HepG2 (cell line): ENCODE measurements around the gene FCHO1. TPM values are rescaled to one million over a fixed set of nuclear protein-coding genes. Genes with fewer than 3 reads are reported as not detected.

Source experiments
- CAMTA2 ChIP-seq: sonication (generic); formaldehyde crosslinking; IDR thresholded peaks from 2 replicates; pipeline ENCODE4 v1.4.0; 2020; ENCODE audit warnings: mild to moderate bottlenecking, missing genetic modification reagents, borderline replicate concordance
- ERF ChIP-seq: IDR thresholded peaks from 2 replicates; pipeline ENCODE4 v1.6.1; 2018; ENCODE audit warnings: missing biosample characterization, missing genetic modification reagents
- ETV5 ChIP-seq: IDR thresholded peaks from 2 replicates; pipeline ENCODE4 v1.6.1; 2018; ENCODE audit warnings: missing biosample characterization, missing genetic modification reagents, inconsistent platforms, borderline replicate concordance
- GABPA ChIP-seq, 2 experiments: IDR thresholded peaks; 2 replicates each; pipeline ENCODE4 v1.6.1; 2011 to 2016; ENCODE audit warnings: low read depth in 2 of 2, low read length in 1 of 2, missing biosample characterization in 1 of 2, missing genetic modification characterization in 1 of 2
- JDP2 ChIP-seq: sonication (generic); formaldehyde crosslinking; IDR thresholded peaks from 2 replicates; pipeline ENCODE4 v1.8.1; 2022; ENCODE audit warnings: missing genetic modification reagents, borderline replicate concordance
- KAT7 ChIP-seq: IDR thresholded peaks from 2 replicates; pipeline ENCODE4 v1.6.1; 2018; ENCODE audit warnings: borderline replicate concordance, missing compliant biosample characterization
- KDM3A ChIP-seq: IDR thresholded peaks from 2 replicates; pipeline ENCODE4 v1.6.1; 2018; ENCODE audit warnings: low read depth, missing compliant biosample characterization
- PATZ1 ChIP-seq: sonication (generic); formaldehyde crosslinking; IDR thresholded peaks from 2 replicates; pipeline ENCODE4 v1.4.0; 2020; ENCODE audit warnings: missing genetic modification reagents
- RBAK ChIP-seq: sonication (generic); formaldehyde crosslinking; IDR thresholded peaks from 2 replicates; pipeline ENCODE4 v1.5.1; 2020; ENCODE audit warnings: mild to moderate bottlenecking, missing genetic modification reagents
- RXRB ChIP-seq: IDR thresholded peaks from 2 replicates; pipeline ENCODE4 v1.6.1; 2016; ENCODE audit warnings: borderline replicate concordance, missing genetic modification reagents, missing compliant biosample characterization
- SP4 ChIP-seq: sonication (generic); formaldehyde crosslinking; IDR thresholded peaks from 2 replicates; pipeline ENCODE4 v1.8.1; 2023; ENCODE audit warnings: mild to moderate bottlenecking, missing genetic modification reagents
- SSRP1 ChIP-seq: IDR thresholded peaks from 2 replicates; pipeline ENCODE4 v1.6.1; 2016; ENCODE audit warnings: control low read depth
- ZBTB37 ChIP-seq: sonication (generic); formaldehyde crosslinking; IDR thresholded peaks from 2 replicates; pipeline ENCODE4 v1.4.0; 2020; ENCODE audit warnings: mild to moderate bottlenecking, missing genetic modification reagents
- ZFX ChIP-seq: sonication (generic); formaldehyde crosslinking; IDR thresholded peaks from 2 replicates; pipeline ENCODE4 v1.4.0; 2020; ENCODE audit warnings: mild to moderate bottlenecking, low read depth, missing genetic modification reagents, moderate library complexity
- ZKSCAN1 ChIP-seq: fragments of 150-350 bp; IDR thresholded peaks from 2 replicates; pipeline ENCODE4 v1.6.1; 2014; ENCODE audit warnings: low read length
- ZNF205 ChIP-seq: IDR thresholded peaks from 2 replicates; pipeline ENCODE4 v1.6.1; 2018; ENCODE audit warnings: missing biosample characterization, missing genetic modification reagents
- ZNF207 ChIP-seq: fragments of 450-650 bp; IDR thresholded peaks from 2 replicates; pipeline ENCODE4 v1.6.1; 2016; ENCODE audit warnings: antibody characterized with exemption, borderline replicate concordance
- ZNF224 ChIP-seq: sonication (generic); formaldehyde crosslinking; IDR thresholded peaks from 2 replicates; pipeline ENCODE4 v1.5.0; 2020; ENCODE audit warnings: mild to moderate bottlenecking, missing genetic modification reagents
- polyA plus RNA-seq, 8 experiments: library from polyadenylated mRNA; depleted of rRNA in 3 of 8; stranded (reverse) in 7 of 8; unstranded in 1 of 8; fragments of >200 nt; fragmentation: Illumina TruSeq in 4 of 8; extraction: Trizol in 4 of 8; gene quantifications; 2 replicates each; pipeline versions ENCODE4 v1.2.1 to v1.2.3, GENCODE V29; 2011 to 2016; ENCODE audit warnings: low read depth in 4 of 8, missing spikeins in 1 of 8, mixed read lengths in 1 of 8; ENCODE audit not compliant: insufficient read depth in 1 of 8
- total RNA-seq, 5 experiments: library from RNA; depleted of rRNA; stranded (reverse); fragments of >200 nt; fragmentation: Illumina TruSeq; extraction: Trizol; gene quantifications; 2 replicates each; pipeline ENCODE4 v1.2.3, GENCODE V29; 2016; ENCODE audit warnings: low read depth in 1 of 5
- TF ChIP-seq, protein P1 (sequence below): sonication (generic); formaldehyde crosslinking; IDR thresholded peaks from 2 replicates; pipeline ENCODE4 v1.4.0; 2020; ENCODE audit warnings: missing genetic modification reagents, borderline replicate concordance
- TF ChIP-seq, protein P2 (sequence below): IDR thresholded peaks from 2 replicates; pipeline ENCODE4 v1.6.1; 2016

FCHO1 gene
- total and polyA plus RNA-seq, 2 of the 13 experiments (the other 11 are each of a cell fraction or from before 2014, with no cell fraction given) = 1.3 to 3.1 TPM

- TF ChIP-seq PATZ1 (peak; percentile 95), ZNF207 (no peak), ZKSCAN1 (no peak), GABPA (IDR thresholded peaks at IDR 0.05; ENCODE audit: low read depth, low read length) (no peak), GABPA (CRISPR knock-in tag; IDR thresholded peaks at IDR 0.05; ENCODE audit: low read depth) (peak; percentile 61; the same call in 1 of the 2 replicates), SSRP1 (peak; percentile 37; the same call in 1 of the 2 replicates), SP4 (peak; percentile 40; the same call in 1 of the 2 replicates), KAT7 (CRISPR knock-in tag) (no peak), KDM3A (CRISPR knock-in tag) (0 out of 2 replicates have a peak, but pooled peaks have one; percentile 45), RBAK (CRISPR knock-in tag) (no peak), ZNF224 (no peak), ZNF205 (no peak), ZFX (peak; percentile 42; the same call in 1 of the 2 replicates), CAMTA2 (CRISPR knock-in tag) (no peak), ETV5 (CRISPR knock-in tag) (peak; percentile 70; the same call in 1 of the 2 replicates), ZBTB37 (CRISPR knock-in tag) (0 out of 2 replicates have a peak, but pooled peaks have one; percentile 41), JDP2 (CRISPR knock-in tag) (no peak), RXRB (CRISPR knock-in tag) (peak; percentile 78), ERF (CRISPR knock-in tag) (peak; percentile 47; the same call in 1 of the 2 replicates)
- TF ChIP-seq, protein P1, sequence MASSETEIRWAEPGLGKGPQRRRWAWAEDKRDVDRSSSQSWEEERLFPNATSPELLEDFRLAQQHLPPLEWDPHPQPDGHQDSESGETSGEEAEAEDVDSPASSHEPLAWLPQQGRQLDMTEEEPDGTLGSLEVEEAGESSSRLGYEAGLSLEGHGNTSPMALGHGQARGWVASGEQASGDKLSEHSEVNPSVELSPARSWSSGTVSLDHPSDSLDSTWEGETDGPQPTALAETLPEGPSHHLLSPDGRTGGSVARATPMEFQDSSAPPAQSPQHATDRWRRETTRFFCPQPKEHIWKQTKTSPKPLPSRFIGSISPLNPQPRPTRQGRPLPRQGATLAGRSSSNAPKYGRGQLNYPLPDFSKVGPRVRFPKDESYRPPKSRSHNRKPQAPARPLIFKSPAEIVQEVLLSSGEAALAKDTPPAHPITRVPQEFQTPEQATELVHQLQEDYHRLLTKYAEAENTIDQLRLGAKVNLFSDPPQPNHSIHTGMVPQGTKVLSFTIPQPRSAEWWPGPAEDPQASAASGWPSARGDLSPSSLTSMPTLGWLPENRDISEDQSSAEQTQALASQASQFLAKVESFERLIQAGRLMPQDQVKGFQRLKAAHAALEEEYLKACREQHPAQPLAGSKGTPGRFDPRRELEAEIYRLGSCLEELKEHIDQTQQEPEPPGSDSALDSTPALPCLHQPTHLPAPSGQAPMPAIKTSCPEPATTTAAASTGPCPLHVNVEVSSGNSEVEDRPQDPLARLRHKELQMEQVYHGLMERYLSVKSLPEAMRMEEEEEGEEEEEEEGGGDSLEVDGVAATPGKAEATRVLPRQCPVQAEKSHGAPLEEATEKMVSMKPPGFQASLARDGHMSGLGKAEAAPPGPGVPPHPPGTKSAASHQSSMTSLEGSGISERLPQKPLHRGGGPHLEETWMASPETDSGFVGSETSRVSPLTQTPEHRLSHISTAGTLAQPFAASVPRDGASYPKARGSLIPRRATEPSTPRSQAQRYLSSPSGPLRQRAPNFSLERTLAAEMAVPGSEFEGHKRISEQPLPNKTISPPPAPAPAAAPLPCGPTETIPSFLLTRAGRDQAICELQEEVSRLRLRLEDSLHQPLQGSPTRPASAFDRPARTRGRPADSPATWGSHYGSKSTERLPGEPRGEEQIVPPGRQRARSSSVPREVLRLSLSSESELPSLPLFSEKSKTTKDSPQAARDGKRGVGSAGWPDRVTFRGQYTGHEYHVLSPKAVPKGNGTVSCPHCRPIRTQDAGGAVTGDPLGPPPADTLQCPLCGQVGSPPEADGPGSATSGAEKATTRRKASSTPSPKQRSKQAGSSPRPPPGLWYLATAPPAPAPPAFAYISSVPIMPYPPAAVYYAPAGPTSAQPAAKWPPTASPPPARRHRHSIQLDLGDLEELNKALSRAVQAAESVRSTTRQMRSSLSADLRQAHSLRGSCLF (CRISPR knock-in tag) = no peak
- TF ChIP-seq, protein P2, sequence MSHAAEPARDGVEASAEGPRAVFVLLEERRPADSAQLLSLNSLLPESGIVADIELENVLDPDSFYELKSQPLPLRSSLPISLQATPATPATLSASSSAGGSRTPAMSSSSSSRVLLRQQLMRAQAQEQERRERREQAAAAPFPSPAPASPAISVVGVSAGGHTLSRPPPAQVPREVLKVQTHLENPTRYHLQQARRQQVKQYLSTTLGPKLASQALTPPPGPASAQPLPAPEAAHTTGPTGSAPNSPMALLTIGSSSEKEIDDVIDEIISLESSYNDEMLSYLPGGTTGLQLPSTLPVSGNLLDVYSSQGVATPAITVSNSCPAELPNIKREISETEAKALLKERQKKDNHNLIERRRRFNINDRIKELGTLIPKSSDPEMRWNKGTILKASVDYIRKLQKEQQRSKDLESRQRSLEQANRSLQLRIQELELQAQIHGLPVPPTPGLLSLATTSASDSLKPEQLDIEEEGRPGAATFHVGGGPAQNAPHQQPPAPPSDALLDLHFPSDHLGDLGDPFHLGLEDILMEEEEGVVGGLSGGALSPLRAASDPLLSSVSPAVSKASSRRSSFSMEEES = peak; percentile 55; the same call in 1 of the 2 replicates
Measured at GRCh38 chr19:17796013-17796837, 44.9 kb downstream of the FCHO1 start (continued).
